Measurements from ENCODE around the gene NDST1. TPM values are rescaled to one million over a fixed set of nuclear protein-coding genes. Genes with fewer than 3 reads are reported as not detected.

NDST1 gene
- total and polyA plus RNA-seq, 2 donors (not counting 3 experiments of a cell fraction or from before 2014, with no cell fraction given): 38.6 to 102 TPM

- no peaks in the 10 kb centered on the region for H4K20me1 ChIP-seq (replicated peaks; ENCODE audit: control insufficient read depth, extremely low read depth, insufficient read depth, low read length)
- ChIA-PET CTCF (interaction anchor here (1.7 to 6.2 kb wide), 3 partner anchors 54 to 68 kb away, joined by 4 to 46 read pairs (median 33); partner anchors contain the start of gene SYNPO), POLR2A (no interaction called here)
- dilution Hi-C loops (cut with MboI; ENCODE audit: extremely low pct_ligation_motif_present, low sequenced_read_pairs) (no loop called here), intact Hi-C loops (cut with micrococcal nuclease) (no loop called here)
- H3K79me2 ChIP-seq (ENCODE audit: control insufficient read depth, insufficient read depth, low read length): no peaks in the 10 kb centered on the region
- DNase-seq (ENCODE audit: low read depth, low spot score) (no peak), FAIRE-seq (no peak)
- no TSS peak for BruUV-seq (replicated peaks)
- H3K27me3 ChIP-seq (ENCODE audit: control insufficient read depth in 2 of 2, insufficient read depth in 2 of 2, low read length in 2 of 2): no peaks in the 10 kb centered on the region
- H3K9me1 ChIP-seq (replicated peaks; ENCODE audit: control insufficient read depth, extremely low read depth, insufficient read depth, low read length): no peaks in the 10 kb centered on the region
- no peak overlapping the region for H3K4me2 ChIP-seq (ENCODE audit: insufficient read depth, low read length)
- H3K9me3 ChIP-seq (replicated peaks; ENCODE audit: control insufficient read depth, insufficient read depth, low read length): no peaks in the 10 kb centered on the region
- H3K27ac ChIP-seq (ENCODE audit: insufficient read depth, low read depth, low read length): no peak overlapping the region
- no peak overlapping the region for H3K9ac ChIP-seq (replicated peaks; ENCODE audit: extremely low read depth, insufficient read depth, low read length)
- TF ChIP-seq MAX (IDR thresholded peaks at IDR 0.05; ENCODE audit: insufficient read depth, insufficient read length) (no peak), EZH2 (IDR thresholded peaks at IDR 0.05; ENCODE audit: borderline replicate concordance, low read depth, low read length, severe bottlenecking) (no peak), FOS (IDR thresholded peaks at IDR 0.05; ENCODE audit: borderline replicate concordance, insufficient read depth, low read length) (no peak), JUN (IDR thresholded peaks at IDR 0.05; ENCODE audit: borderline replicate concordance, insufficient read depth, insufficient read length, low read depth) (no peak)
- TF ChIP-seq, protein P1, sequence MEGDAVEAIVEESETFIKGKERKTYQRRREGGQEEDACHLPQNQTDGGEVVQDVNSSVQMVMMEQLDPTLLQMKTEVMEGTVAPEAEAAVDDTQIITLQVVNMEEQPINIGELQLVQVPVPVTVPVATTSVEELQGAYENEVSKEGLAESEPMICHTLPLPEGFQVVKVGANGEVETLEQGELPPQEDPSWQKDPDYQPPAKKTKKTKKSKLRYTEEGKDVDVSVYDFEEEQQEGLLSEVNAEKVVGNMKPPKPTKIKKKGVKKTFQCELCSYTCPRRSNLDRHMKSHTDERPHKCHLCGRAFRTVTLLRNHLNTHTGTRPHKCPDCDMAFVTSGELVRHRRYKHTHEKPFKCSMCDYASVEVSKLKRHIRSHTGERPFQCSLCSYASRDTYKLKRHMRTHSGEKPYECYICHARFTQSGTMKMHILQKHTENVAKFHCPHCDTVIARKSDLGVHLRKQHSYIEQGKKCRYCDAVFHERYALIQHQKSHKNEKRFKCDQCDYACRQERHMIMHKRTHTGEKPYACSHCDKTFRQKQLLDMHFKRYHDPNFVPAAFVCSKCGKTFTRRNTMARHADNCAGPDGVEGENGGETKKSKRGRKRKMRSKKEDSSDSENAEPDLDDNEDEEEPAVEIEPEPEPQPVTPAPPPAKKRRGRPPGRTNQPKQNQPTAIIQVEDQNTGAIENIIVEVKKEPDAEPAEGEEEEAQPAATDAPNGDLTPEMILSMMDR (IDR thresholded peaks at IDR 0.05; ENCODE audit: extremely low read depth in 1 of 2, insufficient read depth in 1 of 2, low read depth in 1 of 2, low read length in 2 of 2): no peak
- no peak overlapping the region for H3K4me3 ChIP-seq (replicated peaks in 1 of 3; ENCODE audit: insufficient read depth in 1 of 3, low read depth in 1 of 3, low read length in 3 of 3)
- no peak overlapping the region for H2AFZ ChIP-seq (ENCODE audit: low read depth, low read length)
- H3K36me3 ChIP-seq (ENCODE audit: control insufficient read depth in 2 of 2, extremely low read depth in 1 of 2, insufficient read depth in 2 of 2, low read length in 2 of 2): no peaks in the 10 kb centered on the region
- peaks cover 7% of the 10 kb centered on the region for H3K4me1 ChIP-seq (ENCODE audit: control insufficient read depth, extremely low read depth, insufficient read depth, low read length)
Observed at GRCh38 chr5:150587856-150588595, 80.1 kb downstream of the NDST1 start.

Data from endothelial cell of umbilical vein (primary cell).